Muscle layer of colon (tissue), 2 donors: Measurements from ENCODE around the gene MEGF8.

Experiments used
- H3K27ac ChIP-seq: one replicate; pipeline ENCODE4 v1.7.0; 2013; ENCODE audit warnings: low read depth, mild to moderate bottlenecking, low read length, moderate library complexity
- H3K27me3 ChIP-seq, 2 donors: one replicate each; pipeline ENCODE4 v1.7.0; 2013; ENCODE audit warnings: low read length in 2 of 2, mild to moderate bottlenecking in 2 of 2; ENCODE audit not compliant: insufficient read depth in 2 of 2, control insufficient read depth in 1 of 2
- H3K36me3 ChIP-seq: one replicate; pipeline ENCODE4 v1.7.0; 2013; ENCODE audit warnings: mild to moderate bottlenecking, low read length; ENCODE audit not compliant: insufficient read depth
- H3K4me1 ChIP-seq: one replicate; pipeline ENCODE4 v1.7.0; 2013; ENCODE audit warnings: mild to moderate bottlenecking, low read length; ENCODE audit not compliant: insufficient read depth
- H3K4me3 ChIP-seq, 2 donors: one replicate each; pipeline ENCODE4 v1.7.0; 2013; ENCODE audit warnings: low read length in 2 of 2, low read depth in 1 of 2, mild to moderate bottlenecking in 1 of 2, moderate library complexity in 1 of 2
- H3K9ac ChIP-seq: one replicate; pipeline ENCODE4 v1.7.0; 2013; ENCODE audit warnings: low read length
- H3K9me3 ChIP-seq: one replicate; pipeline ENCODE4 v1.7.0; 2013; ENCODE audit warnings: mild to moderate bottlenecking, low read length
- donor health status: abdominal sarcoma.
- donor health status: Adenocarcinoma of cecum.

Gene MEGF8

GRCh38 chr19:42281827-42282762 lies 43.3 kb upstream of the MEGF8 start:
- Histone ChIP-seq H3K4me3 (peak overlapping the region in 1 of 2 donors; percentile 19), H3K4me1 (peaks cover 72% of the 10 kb centered on the region), H3K9me3 (no peaks in the 10 kb centered on the region), H3K9ac (peak overlapping the region; percentile 44), H3K36me3 (peaks cover 2% of the 10 kb centered on the region), H3K27me3 (no peaks in the 10 kb centered on the region), H3K27ac (peak overlapping the region; percentile 81)

DNA sequence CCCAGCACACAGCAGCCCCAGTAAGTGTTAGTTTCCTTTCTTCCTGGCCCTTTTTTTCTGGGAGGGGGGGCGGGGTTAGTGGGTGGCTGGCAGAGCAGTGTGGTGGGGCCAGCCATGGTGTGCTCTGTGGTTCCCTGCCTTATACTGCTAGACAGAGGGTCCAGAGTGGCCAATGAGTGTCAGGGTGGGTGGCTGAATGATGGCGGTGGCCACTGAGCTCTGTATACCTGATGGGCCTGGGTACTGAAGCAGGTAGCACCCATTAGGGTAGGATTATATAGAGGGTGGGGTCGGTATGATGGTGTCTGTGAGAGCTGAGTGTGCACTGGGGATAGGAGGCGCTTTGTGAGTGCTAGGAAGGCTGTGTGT lies 42.6 kb upstream of the MEGF8 start:
- H3K4me1 ChIP-seq: peaks cover 65% of the 10 kb centered on the region
- no peaks in the 10 kb centered on the region for H3K9me3 ChIP-seq
- H3K36me3 ChIP-seq: peaks cover 9% of the 10 kb centered on the region
- H3K4me3 ChIP-seq: peak overlapping the region in 1 of 2 donors; percentile 55
- H3K27ac ChIP-seq: peak overlapping the region; percentile 87
- no peaks in the 10 kb centered on the region for H3K27me3 ChIP-seq
- peak overlapping the region; percentile 51 for H3K9ac ChIP-seq

GRCh38 chr19:42283188-42284065 lies 42.0 kb upstream of the MEGF8 start:
- H3K4me3 ChIP-seq: peak overlapping the region; percentile 21 to 55
- peak overlapping the region; percentile 51 for H3K9ac ChIP-seq
- H3K27me3 ChIP-seq: no peaks in the 10 kb centered on the region
- H3K4me1 ChIP-seq: peaks cover 59% of the 10 kb centered on the region
- no peaks in the 10 kb centered on the region for H3K9me3 ChIP-seq
- peaks cover 15% of the 10 kb centered on the region for H3K36me3 ChIP-seq
- H3K27ac ChIP-seq: peak overlapping the region; percentile 87

GRCh38 chr19:42284066-42284501 lies 41.4 kb upstream of the MEGF8 start:
- H3K27me3 ChIP-seq: no peaks in the 10 kb centered on the region
- H3K9me3 ChIP-seq: no peaks in the 10 kb centered on the region
- no peak overlapping the region for H3K9ac ChIP-seq
- H3K27ac ChIP-seq: no peak overlapping the region
- peaks cover 22% of the 10 kb centered on the region for H3K36me3 ChIP-seq
- H3K4me3 ChIP-seq: no peak overlapping the region
- peaks cover 52% of the 10 kb centered on the region for H3K4me1 ChIP-seq

DNA sequence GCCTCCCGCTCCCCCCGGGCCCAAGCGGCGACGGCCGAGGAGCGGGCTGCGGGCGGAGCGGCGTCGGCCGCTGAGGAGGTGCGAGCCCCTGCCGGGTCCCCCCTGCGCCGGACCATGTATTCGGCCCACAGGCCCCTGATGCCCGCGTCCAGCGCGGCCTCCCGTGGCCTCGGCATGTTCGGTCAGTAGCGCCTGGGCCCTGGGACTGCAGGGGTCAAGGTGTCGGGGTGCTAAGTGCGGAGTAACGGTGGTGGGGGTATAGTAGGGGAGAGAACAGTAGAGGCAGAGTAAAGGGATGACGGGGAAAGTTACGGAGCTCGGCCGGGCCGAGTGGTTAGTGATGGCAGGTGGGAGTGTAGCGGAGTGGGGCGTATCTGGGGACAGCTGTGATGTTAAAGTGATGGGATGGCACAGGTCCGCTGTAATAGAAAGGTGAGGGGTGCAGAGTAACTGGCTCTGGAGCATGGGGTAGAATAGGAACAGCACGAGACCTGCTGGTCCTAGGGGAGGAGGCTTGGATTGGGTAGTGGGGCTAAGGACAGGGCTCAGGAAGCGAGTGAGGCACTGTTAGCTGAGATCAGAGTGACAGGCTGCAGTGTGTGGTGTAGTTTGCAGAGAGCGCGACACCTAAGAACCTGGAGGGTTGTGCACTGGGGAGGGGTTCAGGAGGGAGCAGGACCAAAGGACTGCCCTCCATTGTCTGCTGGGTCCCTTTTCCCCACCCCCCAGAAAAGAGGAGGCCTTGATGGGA lies 40.7 kb upstream of the MEGF8 start:
- peaks cover 45% of the 10 kb centered on the region for H3K4me1 ChIP-seq

DNA sequence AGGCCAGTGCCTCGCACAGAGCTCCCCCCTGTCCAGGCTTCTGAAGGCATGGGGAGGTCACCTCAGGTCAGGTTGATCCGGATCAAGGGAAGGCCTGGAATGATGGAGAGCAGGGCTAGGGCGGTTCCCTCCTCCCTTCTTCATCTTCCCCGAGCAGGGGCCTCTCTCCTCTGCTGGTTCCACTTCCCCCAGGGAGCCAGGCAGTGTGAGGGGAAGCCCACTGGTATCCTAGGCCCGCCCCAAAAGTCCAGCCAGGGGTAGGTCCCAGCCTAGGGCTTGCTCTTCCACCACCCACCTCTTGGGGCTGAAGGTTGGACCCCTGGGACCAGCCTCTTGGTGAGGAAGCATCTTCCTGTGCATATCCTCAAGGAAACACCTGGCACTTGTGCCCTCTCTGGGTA lies 39.9 kb upstream of the MEGF8 start:
- H3K27ac ChIP-seq: peak overlapping the region; percentile 96
- H3K9me3 ChIP-seq: no peaks in the 10 kb centered on the region
- no peaks in the 10 kb centered on the region for H3K27me3 ChIP-seq
- peaks cover 45% of the 10 kb centered on the region for H3K4me1 ChIP-seq
- H3K9ac ChIP-seq: peak overlapping the region; percentile 61
- peak overlapping the region; percentile 4 to 71 for H3K4me3 ChIP-seq
- H3K36me3 ChIP-seq: peaks cover 35% of the 10 kb centered on the region

More for the DNA sequence above, 40.7 kb upstream of the MEGF8 start:
- no peaks in the 10 kb centered on the region for H3K27me3 ChIP-seq
- peak overlapping the region; percentile 45 for H3K9ac ChIP-seq
- H3K9me3 ChIP-seq: no peaks in the 10 kb centered on the region
- H3K36me3 ChIP-seq: peaks cover 28% of the 10 kb centered on the region
- H3K27ac ChIP-seq: peak overlapping the region; percentile 96
- peak overlapping the region; percentile 69 to 71 for H3K4me3 ChIP-seq

DNA sequence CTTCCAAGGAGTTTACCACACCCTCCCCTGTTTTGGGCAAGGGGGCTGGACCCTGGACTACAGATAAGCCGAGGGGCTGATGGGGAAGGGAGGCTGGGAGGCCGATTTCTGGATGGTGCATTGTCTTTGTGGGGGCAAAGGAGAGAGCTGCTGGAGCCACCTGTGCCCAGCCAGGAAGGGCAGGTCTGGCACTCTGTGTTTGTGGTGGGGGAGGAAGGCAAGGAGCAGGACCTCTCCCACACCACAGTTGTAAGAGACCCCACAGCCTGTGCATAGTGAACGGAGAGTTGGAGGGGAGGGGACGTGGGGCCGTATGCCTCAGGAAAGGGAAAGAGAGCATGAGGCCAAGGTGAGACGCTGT lies 39.5 kb upstream of the MEGF8 start:
- H3K36me3 ChIP-seq: peaks cover 39% of the 10 kb centered on the region
- H3K27me3 ChIP-seq: no peaks in the 10 kb centered on the region
- no peaks in the 10 kb centered on the region for H3K9me3 ChIP-seq
- peak overlapping the region in 1 of 2 donors; percentile 71 for H3K4me3 ChIP-seq
- peaks cover 45% of the 10 kb centered on the region for H3K4me1 ChIP-seq
- peak overlapping the region; percentile 96 for H3K27ac ChIP-seq
- H3K9ac ChIP-seq: peak overlapping the region; percentile 61

- H3K4me3 ChIP-seq: peak overlapping the region in 1 of 2 donors; percentile 71
Measured at GRCh38 chr19:42286349-42287016, 39.0 kb upstream of the MEGF8 start.

DNA sequence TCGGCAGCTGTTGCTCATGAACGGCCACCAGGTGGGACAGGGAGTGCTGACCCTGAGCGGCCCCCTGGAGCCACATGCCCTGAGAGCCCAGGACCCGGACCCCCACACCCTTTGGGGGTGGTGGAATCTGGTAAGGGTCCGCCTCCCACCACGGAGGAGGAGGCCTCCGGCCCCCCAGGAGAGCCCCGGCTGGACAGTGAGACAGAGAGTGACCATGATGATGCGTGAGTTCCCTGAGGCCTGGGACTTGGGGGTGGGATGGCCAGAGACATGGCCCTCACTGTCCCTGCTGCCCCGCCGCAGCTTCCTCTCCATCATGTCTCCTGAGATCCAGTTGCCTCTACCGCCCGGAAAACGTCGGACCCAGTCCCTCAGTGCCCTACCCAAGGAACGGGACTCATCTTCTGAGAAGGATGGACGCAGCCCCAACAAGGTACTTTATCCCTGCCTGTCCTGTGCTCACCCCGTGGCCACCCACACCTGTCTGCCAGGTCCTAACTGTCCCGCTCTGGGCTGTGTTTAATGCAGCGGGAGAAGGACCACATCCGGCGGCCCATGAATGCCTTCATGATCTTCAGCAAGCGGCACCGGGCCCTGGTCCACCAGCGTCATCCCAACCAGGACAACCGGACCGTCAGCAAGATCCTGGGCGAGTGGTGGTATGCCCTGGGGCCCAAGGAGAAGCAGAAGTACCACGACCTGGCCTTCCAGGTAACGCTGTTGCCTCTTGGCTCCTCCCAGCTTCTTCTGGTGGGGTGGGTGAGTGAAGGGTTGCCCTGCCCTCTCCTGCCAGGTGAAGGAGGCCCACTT lies 38.2 kb upstream of the MEGF8 start:
- peaks cover 51% of the 10 kb centered on the region for H3K36me3 ChIP-seq
- no peaks in the 10 kb centered on the region for H3K9me3 ChIP-seq
- no peak overlapping the region for H3K27ac ChIP-seq
- peaks cover 34% of the 10 kb centered on the region for H3K4me1 ChIP-seq
- no peak overlapping the region for H3K4me3 ChIP-seq
- H3K9ac ChIP-seq: no peak overlapping the region
- no peaks in the 10 kb centered on the region for H3K27me3 ChIP-seq

More at GRCh38 chr19:42286349-42287016, 39.0 kb upstream of the MEGF8 start:
- Histone ChIP-seq H3K36me3 (peaks cover 43% of the 10 kb centered on the region), H3K9me3 (no peaks in the 10 kb centered on the region), H3K4me1 (peaks cover 42% of the 10 kb centered on the region), H3K9ac (no peak overlapping the region), H3K27me3 (no peaks in the 10 kb centered on the region), H3K27ac (peak overlapping the region; percentile 96)

- H3K36me3 ChIP-seq: peaks cover 55% of the 10 kb centered on the region
- no peak overlapping the region for H3K9ac ChIP-seq
- H3K4me3 ChIP-seq: no peak overlapping the region
- H3K27ac ChIP-seq: no peak overlapping the region
- no peaks in the 10 kb centered on the region for H3K27me3 ChIP-seq
- H3K9me3 ChIP-seq: no peaks in the 10 kb centered on the region
- peaks cover 30% of the 10 kb centered on the region for H3K4me1 ChIP-seq
Measured at GRCh38 chr19:42287827-42288107, 37.7 kb upstream of the MEGF8 start.
